Activated CD8-positive, alpha-beta memory T cell treated with anti-CD3 and anti-CD28 coated beads, Interleukin-2, amount 50 U/mL, for 48 hours (primary cell): ENCODE results near the gene FMN1.

Source experiments
- DNase-seq: peaks from one replicate; pipeline ENCODE4 v3.0.0-alpha.2; 2020

The FMN1 gene

GRCh38 chr15:33115191-33115861 lies 79.2 kb downstream of the FMN1 start:
- no peak for DNase-seq

DNA sequence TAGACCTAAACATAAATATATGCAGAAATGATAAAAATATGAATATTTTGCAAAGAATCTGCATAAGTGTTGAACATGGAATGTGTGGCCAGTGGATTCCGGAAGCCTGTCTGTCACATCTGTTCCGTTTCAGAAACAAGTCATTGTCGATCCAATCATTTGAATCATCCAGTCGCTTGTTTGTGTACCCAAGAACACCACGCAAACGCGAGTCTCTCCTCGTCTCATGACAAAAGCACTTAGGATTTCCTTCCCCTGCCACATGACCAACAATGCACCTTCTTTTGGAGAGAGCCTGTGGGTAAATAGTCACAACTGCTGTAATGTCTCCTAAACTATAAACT lies 80.2 kb downstream of the FMN1 start:
- no peak for DNase-seq

- no peak for DNase-seq
Measured at GRCh38 chr15:33113666-33114373, 80.7 kb downstream of the FMN1 start.

GRCh38 chr15:33112541-33113105 lies 81.9 kb downstream of the FMN1 start:
- no peak for DNase-seq

GRCh38 chr15:33111041-33111451 lies 83.5 kb downstream of the FMN1 start:
- no peak for DNase-seq

DNA sequence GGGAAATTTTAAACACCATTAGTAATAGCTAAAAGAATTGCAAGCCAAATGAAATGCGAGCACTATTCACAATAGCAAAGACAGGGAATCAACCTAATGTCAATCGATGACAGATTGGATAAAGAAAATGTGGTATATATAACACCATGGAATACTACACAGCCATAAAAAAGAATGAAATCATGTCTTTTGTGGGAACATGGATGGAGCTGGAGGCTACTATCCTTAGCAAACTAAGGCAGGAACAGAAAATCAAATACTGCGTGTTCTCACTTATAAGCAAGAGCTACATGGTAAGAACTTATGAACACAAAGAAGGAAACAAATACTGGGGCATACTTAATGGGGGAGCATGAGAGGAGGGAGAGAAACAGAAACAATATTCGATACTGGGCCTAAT lies 85.2 kb downstream of the FMN1 start:
- DNase-seq, result no peak

- no peak for DNase-seq
Measured at GRCh38 chr15:33108518-33108917, 86.0 kb downstream of the FMN1 start.

DNA sequence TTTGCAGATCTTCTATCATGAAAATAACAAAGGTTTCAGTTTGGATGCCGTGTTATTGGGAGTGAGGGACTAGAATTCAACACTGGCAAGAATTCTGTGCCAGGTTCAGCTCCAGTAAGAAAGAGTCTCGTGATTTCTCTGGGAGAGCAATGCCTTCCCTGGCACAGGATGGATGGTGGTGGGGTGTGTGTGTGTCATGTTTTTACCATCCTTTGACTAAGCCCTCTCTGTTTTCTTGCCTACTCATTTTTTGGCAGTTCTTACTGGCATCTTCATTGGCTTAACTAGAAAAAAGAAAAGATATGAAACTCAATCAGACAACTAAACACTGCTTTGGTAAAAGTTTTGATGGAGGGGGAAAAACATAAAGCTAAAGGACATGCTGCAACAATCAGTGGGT lies 86.6 kb downstream of the FMN1 start:
- no peak for DNase-seq

DNA sequence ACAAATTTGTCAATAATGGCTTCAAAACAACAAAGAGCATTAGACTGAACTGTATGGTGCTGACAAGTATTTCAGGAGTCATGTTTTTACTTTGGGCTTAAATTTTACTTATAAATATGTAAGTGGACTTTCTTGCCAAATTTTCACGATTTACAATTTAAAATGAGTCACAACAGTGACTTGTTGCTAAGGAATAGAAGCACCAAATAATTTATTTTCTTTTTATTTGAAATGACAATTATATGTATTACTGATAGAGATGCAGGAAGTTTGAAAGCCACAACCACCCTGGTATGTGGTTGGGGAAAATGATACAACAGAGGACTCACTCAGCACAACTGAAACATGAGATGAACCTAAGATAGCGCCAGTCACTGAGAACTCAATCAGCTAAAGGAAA lies 90.3 kb downstream of the FMN1 start:
- DNase-seq, result no peak

DNA sequence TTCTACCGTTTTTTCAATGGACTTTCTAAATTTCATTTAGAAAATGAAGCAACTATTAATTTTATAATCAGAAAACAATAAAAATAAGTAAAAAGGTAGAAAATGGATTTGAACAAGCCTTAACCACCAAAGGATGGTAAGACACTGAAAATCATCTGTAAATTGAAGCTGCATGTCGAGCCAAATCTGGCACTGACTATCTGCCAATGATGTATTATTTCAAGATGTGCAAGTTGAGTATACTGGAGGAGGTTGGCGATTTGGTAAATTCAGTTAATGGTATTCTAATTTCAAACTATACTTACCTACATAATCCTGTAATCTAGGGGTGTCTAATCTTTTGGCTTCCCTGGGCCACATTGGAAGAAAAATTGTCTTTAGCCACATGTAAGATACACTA lies 93.5 kb downstream of the FMN1 start:
- DNase-seq, result no peak

GRCh38 chr15:33100314-33100713 lies 94.2 kb downstream of the FMN1 start:
- no peak for DNase-seq

GRCh38 chr15:33099739-33100138 lies 94.8 kb downstream of the FMN1 start:
- DNase-seq, result no peak

- no peak for DNase-seq
Measured at GRCh38 chr15:33099213-33099612, 95.3 kb downstream of the FMN1 start.

DNA sequence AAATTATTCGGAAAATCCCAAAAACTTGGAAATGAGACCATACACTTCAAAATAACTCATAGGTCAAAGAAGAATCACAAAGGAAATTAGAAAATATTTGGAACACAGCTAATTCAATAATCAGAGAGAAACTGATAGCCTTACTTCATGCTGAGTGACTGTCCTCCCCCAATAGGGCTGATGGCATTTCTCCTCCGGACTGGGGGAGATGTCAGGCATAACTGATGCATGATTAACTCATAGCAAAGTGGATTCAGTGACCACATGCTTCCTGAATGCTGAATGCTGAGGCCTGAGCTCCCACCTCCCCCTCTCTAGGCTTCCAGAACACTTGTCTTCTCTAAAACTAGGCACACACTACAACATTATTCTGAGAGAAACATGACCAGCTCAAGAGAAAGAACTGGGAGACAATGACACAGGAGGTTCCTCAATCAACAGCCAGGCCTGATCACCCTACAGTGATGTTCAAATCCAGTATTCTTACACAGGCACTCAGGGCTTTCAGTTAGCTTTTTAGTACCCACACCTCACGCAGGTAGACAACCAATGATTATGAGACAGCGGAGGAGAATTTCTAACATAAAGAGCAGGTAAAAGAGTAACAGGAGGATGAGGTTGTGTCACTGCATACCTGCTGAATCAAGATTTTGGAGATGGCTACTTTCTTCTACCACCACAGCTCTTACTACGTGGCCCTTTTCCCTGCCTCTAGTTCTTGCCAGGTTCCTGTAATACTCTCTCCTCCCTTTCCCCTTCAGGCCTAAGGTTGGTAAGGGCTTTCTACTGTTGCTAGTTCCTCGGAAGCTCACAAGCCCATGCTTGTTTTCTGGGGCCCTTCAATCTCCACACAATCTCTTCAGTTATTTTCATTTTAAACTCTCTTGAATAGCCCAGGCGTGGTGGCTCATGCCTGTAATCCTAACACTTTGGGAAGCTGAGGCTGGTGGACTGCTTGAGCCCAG lies 96.1 kb downstream of the FMN1 start:
- DNase-seq, result no peak

- DNase-seq, result no peak
Measured at GRCh38 chr15:33096134-33096533, 98.4 kb downstream of the FMN1 start.

DNA sequence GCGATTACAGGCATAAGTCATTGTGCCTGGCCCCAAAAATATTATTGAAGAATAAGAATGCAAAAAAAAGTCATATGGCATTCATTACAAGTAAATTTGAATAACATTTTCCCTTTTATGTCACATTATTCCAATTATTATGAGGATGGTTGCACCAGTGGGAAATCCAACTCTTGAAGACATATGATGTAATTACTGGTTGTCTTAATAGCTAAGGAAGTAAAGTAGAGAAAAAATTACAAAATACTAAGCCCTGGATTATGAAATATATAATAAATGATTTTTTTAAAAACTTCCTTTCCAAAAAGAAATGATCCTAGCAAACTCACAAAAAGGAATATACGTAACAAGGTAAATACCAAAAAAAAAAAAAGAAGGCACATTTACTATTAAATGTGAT lies 98.9 kb downstream of the FMN1 start:
- DNase-seq, result no peak

DNA sequence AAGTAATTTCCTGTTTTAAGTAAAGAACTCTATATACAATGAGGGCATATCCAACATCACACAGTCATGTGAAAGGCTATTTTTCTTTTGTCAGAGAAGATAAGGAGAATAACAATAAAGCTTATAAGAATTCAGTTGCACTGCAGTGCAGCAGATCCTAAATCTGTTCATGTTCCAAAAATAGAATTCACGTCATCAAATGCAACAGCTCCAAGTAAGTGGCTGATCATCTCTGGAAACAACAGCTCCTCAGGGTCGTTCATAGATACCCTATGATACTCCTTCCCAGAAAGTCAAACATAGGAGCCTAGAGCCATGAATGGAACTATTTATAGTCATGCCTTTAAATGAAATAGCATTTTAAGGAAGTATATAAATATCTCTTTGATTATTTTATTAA lies 100.2 kb downstream of the FMN1 start:
- DNase-seq, result no peak

DNA sequence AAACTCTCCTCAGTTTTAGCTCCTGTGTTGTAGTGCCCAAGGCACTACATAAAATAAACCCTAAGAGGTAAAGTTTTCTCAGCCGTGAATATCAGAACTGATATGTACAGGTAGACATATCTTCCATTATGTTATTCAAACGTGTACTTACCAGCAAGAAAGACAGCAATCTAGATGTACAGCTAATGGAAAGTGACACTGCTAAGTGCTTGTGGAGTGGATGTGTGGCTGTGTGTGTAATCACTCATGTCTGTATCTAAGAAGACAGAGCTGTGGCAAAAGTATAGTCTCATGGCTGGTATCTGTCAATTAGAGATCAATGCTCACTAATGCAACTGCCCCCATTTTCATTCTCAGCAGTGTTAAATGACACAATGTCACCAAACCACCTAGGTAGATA lies 101.3 kb downstream of the FMN1 start:
- no peak for DNase-seq

DNA sequence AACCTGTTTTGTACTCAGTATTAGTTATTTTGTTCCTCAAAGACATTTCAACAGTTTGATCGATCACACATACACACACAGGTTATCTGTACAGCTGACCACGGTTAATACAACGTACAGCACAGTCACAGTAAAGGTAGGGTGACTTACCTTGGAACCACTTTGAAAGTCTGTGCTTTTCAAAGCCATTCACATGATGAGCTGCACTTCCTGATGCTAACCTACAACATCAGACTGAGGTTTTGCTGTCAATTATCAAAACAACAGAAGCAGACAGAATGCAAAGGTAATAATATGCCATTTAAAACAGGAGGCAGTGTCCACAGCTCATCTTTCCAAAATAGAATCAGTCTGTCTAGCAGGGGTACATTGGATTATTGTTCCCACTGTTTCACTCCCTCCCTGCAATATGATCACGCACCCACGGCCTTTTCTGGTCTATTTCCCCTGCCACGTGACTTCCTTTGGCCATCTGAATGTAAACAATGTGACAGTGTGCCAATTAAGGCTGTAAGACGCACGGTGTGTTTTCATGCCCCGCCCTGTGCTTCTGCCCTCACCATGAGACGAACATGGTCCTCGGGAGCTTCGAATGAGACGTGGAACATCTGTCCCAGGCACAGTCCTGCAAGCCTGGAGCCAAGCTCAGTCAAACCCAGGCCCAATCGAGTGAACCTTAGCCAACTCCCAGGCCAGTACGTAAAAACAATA lies 102.4 kb downstream of the FMN1 start:
- no peak for DNase-seq

DNA sequence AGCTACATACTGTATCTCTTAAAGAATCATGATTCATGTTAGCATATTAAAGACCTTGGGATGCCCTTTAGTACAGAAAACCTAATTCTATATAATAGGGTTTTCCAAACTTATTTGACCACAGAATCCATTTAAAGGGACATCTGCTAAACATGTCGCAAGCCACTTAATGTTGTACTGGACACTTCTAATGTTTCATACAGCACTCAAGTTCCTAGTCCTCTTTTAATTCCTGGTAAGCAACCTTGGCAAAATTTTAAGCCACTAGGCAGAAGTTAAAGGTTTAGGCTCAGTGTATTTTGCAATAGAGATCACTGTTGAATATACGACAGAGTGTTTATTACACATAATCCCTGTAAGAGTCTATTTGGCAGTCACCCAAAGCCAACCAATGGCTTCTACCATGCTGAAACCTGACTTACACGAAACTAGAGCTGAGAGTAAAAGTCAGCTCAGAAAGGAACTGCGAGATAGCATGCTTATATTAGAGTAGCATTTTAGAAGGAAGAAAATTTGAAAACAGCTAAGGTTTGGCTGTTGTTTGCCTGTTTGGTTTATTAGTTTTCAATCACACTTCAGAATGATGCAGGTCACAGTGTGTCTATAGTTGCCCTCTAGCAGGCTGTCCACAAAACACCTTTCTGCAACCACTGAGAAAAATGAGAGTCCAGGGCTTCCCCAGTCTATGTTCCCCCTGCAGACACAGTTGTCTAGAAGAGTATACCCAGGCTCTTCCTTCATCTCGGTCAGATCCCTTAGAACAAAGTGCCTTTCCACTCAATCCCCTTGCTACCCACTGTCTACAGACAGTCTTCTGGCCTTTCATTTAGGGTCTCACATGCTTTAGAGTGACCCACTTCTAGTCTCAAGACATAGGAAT lies 104.4 kb downstream of the FMN1 start:
- no peak for DNase-seq

DNA sequence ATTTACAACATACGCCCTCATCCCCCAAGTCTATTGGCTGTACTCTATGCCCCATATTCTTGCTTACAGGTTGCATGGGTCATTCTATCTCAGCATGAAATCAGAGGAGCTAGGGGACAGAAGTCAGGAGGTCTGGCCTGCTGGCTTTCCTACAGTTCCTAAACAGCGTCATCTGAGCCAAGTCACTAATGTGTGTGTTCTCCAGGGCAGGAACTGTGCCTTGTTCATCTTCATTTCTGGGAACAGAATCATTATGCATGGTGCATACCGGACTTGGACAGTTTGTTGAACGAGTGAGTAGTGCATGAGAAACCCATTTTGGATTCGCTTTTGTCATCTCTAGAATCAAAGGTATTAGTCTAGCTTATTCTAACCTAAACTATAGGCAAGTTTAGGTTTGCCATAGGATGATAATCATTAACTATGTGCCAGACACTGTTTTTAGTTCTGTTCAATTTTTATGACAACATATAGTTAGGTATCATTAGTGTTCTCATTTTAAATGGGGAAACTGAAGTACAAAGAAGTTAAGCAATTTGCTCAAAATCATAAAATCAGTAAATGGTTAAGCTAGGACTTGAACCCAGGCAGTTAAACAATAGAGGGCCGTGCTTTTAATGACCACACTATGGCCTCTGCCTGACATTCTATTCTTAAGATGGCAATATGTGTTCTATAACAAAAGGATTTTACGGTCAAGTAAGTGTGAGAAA lies 105.2 kb downstream of the FMN1 start:
- no peak for DNase-seq
